HepG2 (cell line): Measurements from ENCODE around the gene ITM2B. TPM values are rescaled to one million over a fixed set of nuclear protein-coding genes. Genes with fewer than 3 reads are reported as not detected.

ENCODE experiments used
- ATAC-seq: fragments of 200-7000 bp; cut with Tn5 transposase; 3 replicates; pipeline ENCODE4 v1.9.1; 2020; ENCODE audit warnings: mild to moderate bottlenecking, moderate library complexity
- BruUV-seq: library from RNA; stranded (reverse); fragments of 400-500 nt; replicated peaks from 2 replicates; lab custom pipeline; 2021; lab: Mats Ljungman, UMichigan
- CTCF ChIA-PET: fragments of 300-600 bp; formaldehyde crosslinking; extraction: SDS; loops from one replicate; lab custom pipeline; 2021; ENCODE audit warnings: low total read pairs, inconsistent platforms, low intra/inter-chr PET ratio; lab: Yijun Ruan, JAX
- POLR2A ChIA-PET: fragments of 350-600 bp; sonication (Branson Sonifier 250); formaldehyde crosslinking; loops from one replicate; lab custom pipeline; 2020; ENCODE audit warnings: antibody characterized with exemption, inconsistent platforms; lab: Yijun Ruan, JAX
- DNase-seq: peaks from one replicate; pipeline ENCODE4 v3.0.0-alpha.2; 2015; ENCODE audit warnings: low spot score
- FAIRE-seq: peaks from 3 replicates; lab custom pipeline; 2011; peaks lifted over from hg19 to GRCh38; lab: Jason Lieb, UNC
- H2AFZ ChIP-seq: one replicate; pipeline ENCODE4 v1.6.1; 2011; ENCODE audit warnings: low read length, inconsistent platforms
- H3K27ac ChIP-seq: fragments of 300-600 bp; 3 replicates; pipeline ENCODE4 v1.8.0; 2011; ENCODE audit warnings: mixed run types, mild to moderate bottlenecking, mixed read lengths, low read length, inconsistent platforms; ENCODE audit not compliant: insufficient read depth; ENCODE audit errors: extremely low read length
- H3K27me3 ChIP-seq, 2 experiments: fragments of 200-600 bp in 1 of 2; 2 replicates in 1 of 2; 3 replicates in 1 of 2; pipeline versions ENCODE4 v1.6.0 to v1.8.0; 2011; ENCODE audit warnings: low read length in 2 of 2, mild to moderate bottlenecking in 2 of 2, moderate library complexity in 2 of 2, inconsistent platforms in 1 of 2; ENCODE audit not compliant: insufficient read depth in 2 of 2, control insufficient read depth in 1 of 2
- H3K36me3 ChIP-seq, 2 experiments: fragments of 200-600 bp in 1 of 2; replicated peaks in 1 of 2; 2 replicates in 1 of 2; 3 replicates in 1 of 2; pipeline versions ENCODE4 v1.5.1 to v1.8.0; 2011; ENCODE audit warnings: low read length in 2 of 2, inconsistent platforms in 1 of 2; ENCODE audit not compliant: insufficient read depth in 2 of 2, control insufficient read depth in 1 of 2
- H3K4me1 ChIP-seq: 2 replicates; pipeline ENCODE4 v1.5.1; 2012; ENCODE audit warnings: low read length, inconsistent platforms; ENCODE audit not compliant: insufficient read depth
- H3K4me2 ChIP-seq: 2 replicates; pipeline ENCODE4 v1.6.0; 2011; ENCODE audit warnings: low read depth, low read length, inconsistent platforms
- H3K4me3 ChIP-seq, 3 experiments: fragments of 200-600 bp in 1 of 3; sonication (generic), shearing (Covaris generic) in 1 of 3; replicated peaks in 1 of 3; 2 replicates each; pipeline ENCODE4 v1.5.1; 2011 to 2016; ENCODE audit warnings: low read length in 3 of 3, inconsistent platforms in 2 of 3, low read depth in 2 of 3, mild to moderate bottlenecking in 2 of 3, control low read depth in 1 of 3, mixed read lengths in 1 of 3; ENCODE audit not compliant: insufficient read depth in 1 of 3
- H3K79me2 ChIP-seq: one replicate; pipeline ENCODE4 v1.6.1; 2011; ENCODE audit warnings: low read length, inconsistent platforms; ENCODE audit not compliant: insufficient read depth
- H3K9ac ChIP-seq: 2 replicates; pipeline ENCODE4 v1.6.0; 2011; ENCODE audit warnings: mild to moderate bottlenecking, low read depth, low read length, inconsistent platforms; ENCODE audit not compliant: insufficient read depth
- H3K9me3 ChIP-seq: 2 replicates; pipeline ENCODE4 v1.5.1; 2012; ENCODE audit warnings: mild to moderate bottlenecking, low read length
- H4K20me1 ChIP-seq: 2 replicates; pipeline ENCODE4 v1.6.0; 2011; ENCODE audit warnings: inconsistent platforms, mild to moderate bottlenecking, low read length, moderate library complexity; ENCODE audit not compliant: insufficient read depth
- AGO2 ChIP-seq: fragments of 200-400 bp; formaldehyde crosslinking; optimal IDR thresholded peaks from 2 replicates; pipeline ENCODE3; 2017; ENCODE audit warnings: mild to moderate bottlenecking, low read depth, low read length, moderate library complexity
- HNRNPL ChIP-seq: fragments of 200-400 bp; formaldehyde crosslinking; IDR thresholded peaks from 2 replicates; pipeline ENCODE4 v1.6.1; 2017; ENCODE audit warnings: mild to moderate bottlenecking, low read depth, low read length
- JUN ChIP-seq: sonication (generic); formaldehyde crosslinking; IDR thresholded peaks from 2 replicates; pipeline ENCODE4 v1.4.0; 2020; ENCODE audit warnings: mild to moderate bottlenecking, missing genetic modification reagents
- MAFK ChIP-seq, 2 experiments: IDR thresholded peaks in 1 of 2; conservative IDR thresholded peaks in 1 of 2; 2 replicates each; pipeline ENCODE4 v1.6.1; 2011; ENCODE audit warnings: improper control_type of control experiment in 2 of 2, low read length in 2 of 2
- ZBTB46 ChIP-seq: sonication (generic); formaldehyde crosslinking; IDR thresholded peaks from 2 replicates; pipeline ENCODE4 v1.4.0; 2020; ENCODE audit warnings: mild to moderate bottlenecking, missing genetic modification reagents, borderline replicate concordance
- WGBS: methylation state at CpG from one replicate; pipeline ENCODE4 v1.1.6; 2017; ENCODE audit warnings: low lambda C conversion rate; 5-methylcytosine and 5-hydroxymethylcytosine counted together
- in situ Hi-C: cut with HindIII; loops from 2 replicates; pipeline ENCODE4 v1.10.0; 2017; ENCODE audit warnings: low pct_unique_long_range_greater_than_20kb; ENCODE audit not compliant: extremely low pct_ligation_motif_present
- intact Hi-C: fragments of 100-400 bp; cut with micrococcal nuclease; formaldehyde crosslinking; loops from one replicate; pipeline ENCODE4 v1.10.0; 2022; ENCODE audit not compliant: unreplicated experiment
- polyA plus RNA-seq, 8 experiments: library from polyadenylated mRNA; depleted of rRNA in 3 of 8; stranded (reverse) in 7 of 8; unstranded in 1 of 8; fragments of >200 nt; fragmentation: Illumina TruSeq in 4 of 8; extraction: Trizol in 4 of 8; gene quantifications; 2 replicates each; pipeline versions ENCODE4 v1.2.1 to v1.2.3, GENCODE V29; 2011 to 2016; ENCODE audit warnings: low read depth in 4 of 8, missing spikeins in 1 of 8, mixed read lengths in 1 of 8; ENCODE audit not compliant: insufficient read depth in 1 of 8
- total RNA-seq, 5 experiments: library from RNA; depleted of rRNA; stranded (reverse); fragments of >200 nt; fragmentation: Illumina TruSeq; extraction: Trizol; gene quantifications; 2 replicates each; pipeline ENCODE4 v1.2.3, GENCODE V29; 2016; ENCODE audit warnings: low read depth in 1 of 5

The ITM2B gene
- total and polyA plus RNA-seq, 2 of the 13 experiments (the other 11 are each of a cell fraction or from before 2014, with no cell fraction given), result 158 to 373 TPM

- WGBS, result 98% methylated on average over 27 of the region's 41 CpGs
- peaks cover 10% of the 10 kb centered on the region for H3K79me2 ChIP-seq
- no peak overlapping the region for H3K4me3 ChIP-seq
- peaks cover 13% of the 10 kb centered on the region for H3K9me3 ChIP-seq
- no peak overlapping the region for H3K4me2 ChIP-seq
- POLR2A ChIA-PET, result no interaction called here
- CTCF ChIA-PET, result no interaction called here
- H3K36me3 ChIP-seq, result peaks cover 5 to 7% of the 10 kb centered on the region in 2 experiments; a peak in 3 of 5 replicates
- peak; percentile 43 for ATAC-seq
- H3K27me3 ChIP-seq, result no peaks in the 10 kb centered on the region
- no peak overlapping the region for H2AFZ ChIP-seq
- no peaks in the 10 kb centered on the region for H3K4me1 ChIP-seq
- TF ChIP-seq HNRNPL, result 0 out of 2 replicates have a peak, but pooled peaks have one; percentile 3
- no peak for TF ChIP-seq JUN (CRISPR knock-in tag)
- no peak for TF ChIP-seq MAFK (conservative IDR thresholded peaks at IDR 0.05 in 1 of 2, IDR thresholded peaks at IDR 0.05 in 1 of 2; ENCODE audit: low read length in 2 of 2)
- BruUV-seq, result no TSS peak
- intact Hi-C loops (no loop called here), in situ Hi-C loops (loop anchor here (25.0 kb wide), 1 partner anchor 445 kb away; no protein-coding TSS in a partner anchor)
- H3K9ac ChIP-seq, result no peak overlapping the region
- DNase-seq, result no peak
- no peaks in the 10 kb centered on the region for H4K20me1 ChIP-seq
- no peak for FAIRE-seq
- no peak overlapping the region for H3K27ac ChIP-seq
Observed at GRCh38 chr13:48317511-48318376, 84.7 kb downstream of the ITM2B start.

GRCh38 chr13:48318377-48318811, 85.4 kb downstream of the ITM2B start:
- no peaks in the 10 kb centered on the region for H4K20me1 ChIP-seq
- no peaks in the 10 kb centered on the region for H3K4me1 ChIP-seq
- WGBS, result 98% methylated on average over 28 of the region's 28 CpGs
- intact Hi-C loops (no loop called here), in situ Hi-C loops (loop anchor here (25.0 kb wide), 1 partner anchor 444 kb away; no protein-coding TSS in a partner anchor)
- FAIRE-seq (no peak), DNase-seq (no peak), ATAC-seq (no peak; the same call in 1 of the 3 replicates)
- POLR2A ChIA-PET, result no interaction called here
- no peak overlapping the region for H3K4me3 ChIP-seq
- no peaks in the 10 kb centered on the region for H3K27me3 ChIP-seq
- CTCF ChIA-PET, result no interaction called here
- peak; percentile 52 for TF ChIP-seq AGO2
- TF ChIP-seq ZBTB46 (CRISPR knock-in tag), result no peak
- no peak overlapping the region for H3K9ac ChIP-seq
- H2AFZ ChIP-seq, result no peak overlapping the region
- H3K79me2 ChIP-seq, result peaks cover 7% of the 10 kb centered on the region
- no TSS peak for BruUV-seq
- H3K9me3 ChIP-seq, result peaks cover 13% of the 10 kb centered on the region
- H3K36me3 ChIP-seq, result peaks cover 5 to 7% of the 10 kb centered on the region in 2 experiments; a peak in 3 of 5 replicates
- no peak overlapping the region for H3K4me2 ChIP-seq
- H3K27ac ChIP-seq, result no peak overlapping the region
